ENCODE measurements around the gene PARP11.

- TF ChIP-seq CTCF (IDR thresholded peaks at IDR 0.05; ENCODE audit: insufficient read depth, low read length) (no peak), POLR2AphosphoS5 (IDR thresholded peaks at IDR 0.05; ENCODE audit: low read depth) (no peak), REST (IDR thresholded peaks at IDR 0.05; ENCODE audit: insufficient replicate concordance, low read depth) (no peak), GABPA (IDR thresholded peaks at IDR 0.05; ENCODE audit: low read depth) (no peak)
Measured at GRCh38 chr12:3921151-3921471, 47.9 kb upstream of the PARP11 start.
